GM18498 (cell line): ENCODE data around the gene GNAT1.
"Not testable (repeated sequence)": the region's sequence is repeated elsewhere in the genome, so short reads cannot be mapped to it uniquely, and the experiment has no call there.

Experiments
- ATAC-seq: cut with Tn5 transposase; IDR thresholded peaks from one replicate; pipeline ENCODE4 v1.9.1; 2021; ENCODE audit warnings: mild to moderate bottlenecking, moderate library complexity; ENCODE audit not compliant: unreplicated experiment

The GNAT1 gene

GRCh38 chr3:50201573-50202315 is 10.3 kb downstream of the GNAT1 start:
- no peak for ATAC-seq

DNA sequence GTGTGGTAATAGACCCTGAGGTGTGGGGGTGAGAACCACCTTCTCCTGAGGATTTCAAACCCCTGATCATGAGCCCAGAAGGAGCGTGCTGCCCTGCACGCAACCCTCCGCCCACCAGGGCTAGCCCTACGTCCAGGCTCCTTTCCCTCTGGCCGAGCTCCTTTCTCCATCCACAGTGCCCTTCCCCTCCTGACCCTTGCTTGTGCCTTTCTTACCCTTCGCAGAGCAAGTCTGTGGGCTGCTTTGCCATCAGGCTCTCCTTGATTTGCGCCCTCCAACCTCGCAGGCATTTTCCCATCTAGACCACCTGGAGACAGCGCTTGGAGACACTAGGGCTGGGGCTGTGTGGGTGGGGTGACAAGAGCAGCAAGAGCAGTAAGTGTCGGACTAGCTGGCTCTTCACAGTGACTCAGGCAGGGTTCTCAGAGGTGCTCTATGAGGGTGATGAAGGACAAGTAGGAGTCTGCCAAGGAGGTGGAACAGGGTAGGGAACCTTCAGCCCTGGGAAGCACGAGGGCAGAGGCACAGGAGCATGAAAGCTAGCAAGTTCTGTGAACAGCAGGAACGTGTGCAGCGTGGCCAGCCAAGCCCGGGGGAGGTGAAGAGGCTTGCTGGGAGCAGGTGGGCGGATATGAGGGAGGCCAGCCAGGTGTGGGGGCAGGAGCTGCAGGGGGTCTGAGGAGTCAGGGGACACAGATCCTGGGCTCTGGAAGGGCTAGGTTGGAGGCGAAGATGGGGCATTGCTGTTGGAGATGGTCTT is 11.1 kb downstream of the GNAT1 start:
- no peak for ATAC-seq

GRCh38 chr3:50203113-50203808 is 11.9 kb downstream of the GNAT1 start:
- no peak for ATAC-seq

DNA sequence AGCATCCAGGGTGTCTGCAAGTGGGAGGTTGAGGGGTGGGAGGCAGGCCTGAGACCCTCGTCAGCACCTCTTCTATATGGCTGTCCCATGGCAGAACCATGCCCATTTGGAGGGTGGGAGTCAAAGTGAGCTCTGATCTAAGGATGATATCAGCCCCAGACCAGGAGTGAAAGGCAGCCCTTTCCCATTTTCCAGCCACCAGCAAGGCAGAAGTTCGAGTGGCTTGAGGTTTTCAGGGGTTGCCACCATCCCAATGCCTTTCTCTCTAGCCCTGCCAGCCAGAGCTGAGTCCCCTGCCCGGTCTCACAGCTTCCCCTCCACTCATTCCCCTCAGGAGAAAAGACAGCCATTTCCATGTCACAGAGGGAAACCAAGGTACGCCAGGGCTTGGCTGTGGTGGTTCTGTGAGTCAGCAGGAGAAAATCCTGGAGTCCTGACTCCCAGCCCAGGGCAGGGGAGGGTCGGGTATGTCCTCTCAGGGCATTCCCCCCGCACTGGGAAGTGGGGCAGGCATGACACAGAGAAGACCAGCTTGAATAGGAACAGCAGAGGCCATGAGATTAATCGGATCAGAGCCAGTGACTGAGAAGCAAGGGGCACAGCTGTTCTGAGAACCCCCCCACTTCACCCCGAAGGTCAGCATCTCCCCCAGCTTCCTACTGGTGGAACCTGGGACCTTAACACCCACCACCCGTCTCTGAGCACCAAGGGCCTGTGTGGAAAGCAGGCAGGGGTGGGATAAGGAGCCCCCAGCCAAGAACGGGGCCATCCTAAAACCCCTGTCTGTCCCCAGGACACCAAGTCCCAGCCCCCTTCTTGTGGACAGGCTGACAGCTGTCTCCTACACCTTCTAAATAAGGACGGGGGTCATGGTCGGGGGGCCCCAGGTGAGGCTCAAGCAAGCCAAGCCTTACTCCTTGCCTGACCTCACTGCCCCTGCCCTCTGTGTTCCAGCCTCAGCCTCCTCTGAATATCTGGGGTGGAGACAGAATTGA is 12.7 kb downstream of the GNAT1 start:
- no peak for ATAC-seq

DNA sequence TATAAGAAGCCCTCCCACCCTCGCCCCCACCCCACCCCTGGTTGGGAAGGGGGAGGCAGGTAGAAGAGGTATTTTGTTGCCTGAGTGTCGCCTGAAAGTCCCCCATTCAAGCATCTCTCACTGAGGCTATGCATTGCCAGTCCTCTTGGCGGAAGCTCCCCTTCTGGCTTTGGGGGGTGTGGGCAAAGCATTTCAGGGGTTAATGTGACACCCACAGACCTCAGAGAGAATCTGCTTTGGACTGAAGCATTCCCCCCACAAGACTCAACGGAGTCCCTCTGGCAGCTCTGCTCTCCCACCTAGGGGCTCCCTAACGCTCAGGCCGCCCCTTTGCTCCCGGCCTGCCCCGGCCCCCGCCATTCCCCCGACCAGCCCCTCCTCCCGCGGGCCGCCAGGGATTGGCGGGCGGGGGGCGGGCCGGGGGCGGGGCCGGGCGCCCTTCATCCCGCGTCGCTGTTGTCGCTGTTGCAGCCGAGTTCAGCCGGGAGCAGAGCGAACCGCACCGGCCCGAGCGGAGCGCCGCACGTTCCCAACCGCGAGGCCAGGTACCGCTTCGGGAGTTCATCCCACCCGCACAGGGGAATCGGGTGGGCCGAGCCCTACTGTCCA is 13.5 kb downstream of the GNAT1 start, which contains the start of gene SLC38A3:
Gene SLC38A3, plus strand, starts transcription at position 468 of the 609 bp plus-strand sequence. CDS start 8,929 bp downstream, outside the sequence.
- ATAC-seq = no peak

- no peak for ATAC-seq
Observed at GRCh38 chr3:50205413-50206276, 14.2 kb downstream of the GNAT1 start.

DNA sequence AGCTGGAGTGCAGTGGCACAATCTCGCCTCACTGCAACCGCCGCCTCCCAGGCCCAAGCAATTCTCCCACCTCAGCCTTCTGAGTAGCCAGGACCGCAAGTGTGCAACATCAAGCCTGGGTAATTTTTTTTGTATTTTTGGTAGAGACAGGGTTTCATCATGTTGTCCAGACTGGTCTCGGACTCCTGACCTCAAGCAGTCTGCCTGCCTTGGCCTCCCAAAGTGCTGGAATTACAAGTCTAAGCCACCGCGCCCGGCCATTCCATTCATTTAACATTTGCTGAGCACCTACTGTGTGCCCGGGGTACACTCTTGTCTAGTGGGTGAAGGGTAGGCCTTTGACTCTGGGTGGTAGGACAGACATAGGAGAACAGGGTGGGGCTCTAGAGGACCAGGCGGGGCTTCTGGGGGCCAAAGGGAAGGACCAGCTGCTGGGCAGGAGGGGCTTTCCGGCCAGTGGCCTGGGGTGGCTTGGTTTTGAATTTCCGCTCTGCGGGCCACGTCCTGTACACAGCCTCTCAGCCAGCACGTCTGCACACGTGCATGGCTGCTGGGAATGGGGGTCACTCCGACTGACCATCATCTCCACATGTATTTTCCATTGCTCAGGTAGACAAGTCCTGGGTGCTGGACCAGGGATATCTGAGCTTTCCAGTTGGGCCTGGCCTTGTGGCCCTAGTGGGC is 16.1 kb downstream of the GNAT1 start:
- ATAC-seq = no peak

DNA sequence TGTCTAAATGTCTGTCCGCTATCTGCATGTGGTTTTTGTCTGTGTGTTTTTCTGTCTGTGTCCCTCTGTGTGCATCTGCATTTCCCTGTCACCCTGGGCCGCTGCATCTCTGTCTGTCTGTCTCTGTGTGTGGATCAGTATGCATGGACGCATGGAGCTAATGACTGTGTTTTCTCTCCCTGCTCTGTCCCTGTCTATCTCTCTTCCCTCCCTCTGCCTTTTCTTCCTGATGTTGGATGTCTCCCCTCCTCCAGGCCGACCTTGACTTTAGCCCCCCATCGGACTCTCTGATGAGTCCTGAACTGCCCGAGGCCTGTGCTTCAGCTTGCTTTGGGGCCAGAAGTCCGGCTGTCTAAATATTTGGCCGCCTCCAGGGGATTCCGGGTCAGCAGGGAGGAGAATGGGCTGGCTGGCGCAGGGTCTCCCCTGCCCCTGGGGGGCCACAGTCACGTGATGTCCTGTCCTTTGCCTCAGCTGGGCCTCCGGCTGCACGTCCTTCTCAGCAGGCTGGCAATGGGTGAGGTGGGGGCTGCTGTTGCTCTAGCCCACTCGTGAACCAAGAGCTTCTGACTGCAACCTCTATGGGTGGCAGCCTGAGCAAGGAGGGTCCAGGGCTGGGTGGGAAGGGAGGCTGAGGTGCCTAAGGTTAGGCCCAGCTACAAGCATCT is 17.4 kb downstream of the GNAT1 start:
- ATAC-seq = no peak

GRCh38 chr3:50210176-50210509 is 18.7 kb downstream of the GNAT1 start:
- ATAC-seq = no peak

- ATAC-seq = no peak
Observed at GRCh38 chr3:50210510-50211367, 19.3 kb downstream of the GNAT1 start.

DNA sequence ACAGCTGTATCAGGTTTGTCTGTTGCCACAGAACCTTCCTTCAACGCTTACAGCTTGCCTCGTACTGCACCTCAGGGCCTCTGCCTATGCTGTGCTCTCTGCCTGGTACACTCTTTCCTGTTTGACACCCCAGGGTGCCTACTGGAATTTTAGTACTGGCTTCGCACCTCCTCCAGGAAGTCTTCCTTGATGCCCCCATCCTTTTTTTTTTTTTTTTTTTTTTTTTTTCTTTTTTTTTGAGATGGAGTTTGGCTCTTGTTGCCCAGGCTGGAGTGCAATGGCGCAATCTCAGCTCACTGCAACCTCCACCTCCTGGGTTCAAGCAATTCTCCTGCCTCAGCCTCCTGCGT is 19.9 kb downstream of the GNAT1 start:
- ATAC-seq = not testable (repeated sequence)

DNA sequence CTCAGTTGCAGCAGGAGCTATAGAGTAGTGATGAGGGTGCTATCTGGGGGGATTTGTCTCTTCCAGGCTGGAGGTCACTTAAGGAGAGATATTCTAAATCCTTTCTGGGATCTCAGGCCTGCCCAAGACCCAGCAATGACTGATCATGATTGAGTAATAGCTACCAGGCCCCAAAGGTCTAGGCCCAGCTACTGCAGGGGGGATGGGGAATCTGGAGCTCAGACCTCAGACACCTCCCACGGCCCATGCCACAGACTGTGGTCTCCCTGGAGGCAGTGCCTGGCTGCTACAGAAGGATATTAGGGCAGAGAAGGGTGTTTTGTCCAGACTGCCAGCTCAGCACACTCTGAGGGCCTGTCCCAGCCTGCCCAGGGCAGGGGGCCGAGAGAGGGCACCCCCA is 20.5 kb downstream of the GNAT1 start:
- ATAC-seq = no peak

GRCh38 chr3:50212502-50212901 is 21.1 kb downstream of the GNAT1 start:
- no peak for ATAC-seq

GRCh38 chr3:50212971-50213370 is 21.6 kb downstream of the GNAT1 start:
- no peak for ATAC-seq

- no peak for ATAC-seq
Observed at GRCh38 chr3:50213373-50213772, 22.0 kb downstream of the GNAT1 start.

DNA sequence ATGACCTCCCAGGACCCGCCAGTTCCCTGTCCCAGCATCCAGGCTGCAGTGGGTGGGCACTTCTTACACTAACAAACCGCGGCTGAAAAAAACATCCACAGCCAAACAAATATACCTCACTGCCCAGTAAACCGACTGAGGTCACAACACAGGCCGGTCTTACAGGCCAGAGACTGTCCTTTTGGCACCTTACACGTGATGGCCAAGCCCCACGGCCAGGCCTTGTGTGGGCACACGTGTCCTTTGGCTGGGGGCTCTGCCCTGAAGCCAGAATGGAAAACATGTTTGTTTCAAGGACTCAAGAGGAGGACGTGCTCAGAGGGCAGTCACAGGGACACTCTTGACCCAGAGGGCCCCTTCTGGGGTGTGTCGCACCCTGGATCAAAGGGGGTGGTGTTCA is 23.4 kb downstream of the GNAT1 start:
- ATAC-seq = no peak

- ATAC-seq = no peak
Observed at GRCh38 chr3:50215529-50215928, 24.1 kb downstream of the GNAT1 start.
